WI38 (cell line): Measurements from ENCODE around the gene OXCT1.

Experiments
- H3K4me3 ChIP-seq: 2 replicates; pipeline ENCODE4 v1.5.1; 2011; ENCODE audit warnings: low read depth, mild to moderate bottlenecking, control low read depth, low read length
- TF ChIP-seq, protein P1 (sequence below): IDR thresholded peaks from 2 replicates; pipeline ENCODE4 v1.5.1; 2012; ENCODE audit warnings: low read depth, mild to moderate bottlenecking, control low read depth, low read length

Gene OXCT1

DNA sequence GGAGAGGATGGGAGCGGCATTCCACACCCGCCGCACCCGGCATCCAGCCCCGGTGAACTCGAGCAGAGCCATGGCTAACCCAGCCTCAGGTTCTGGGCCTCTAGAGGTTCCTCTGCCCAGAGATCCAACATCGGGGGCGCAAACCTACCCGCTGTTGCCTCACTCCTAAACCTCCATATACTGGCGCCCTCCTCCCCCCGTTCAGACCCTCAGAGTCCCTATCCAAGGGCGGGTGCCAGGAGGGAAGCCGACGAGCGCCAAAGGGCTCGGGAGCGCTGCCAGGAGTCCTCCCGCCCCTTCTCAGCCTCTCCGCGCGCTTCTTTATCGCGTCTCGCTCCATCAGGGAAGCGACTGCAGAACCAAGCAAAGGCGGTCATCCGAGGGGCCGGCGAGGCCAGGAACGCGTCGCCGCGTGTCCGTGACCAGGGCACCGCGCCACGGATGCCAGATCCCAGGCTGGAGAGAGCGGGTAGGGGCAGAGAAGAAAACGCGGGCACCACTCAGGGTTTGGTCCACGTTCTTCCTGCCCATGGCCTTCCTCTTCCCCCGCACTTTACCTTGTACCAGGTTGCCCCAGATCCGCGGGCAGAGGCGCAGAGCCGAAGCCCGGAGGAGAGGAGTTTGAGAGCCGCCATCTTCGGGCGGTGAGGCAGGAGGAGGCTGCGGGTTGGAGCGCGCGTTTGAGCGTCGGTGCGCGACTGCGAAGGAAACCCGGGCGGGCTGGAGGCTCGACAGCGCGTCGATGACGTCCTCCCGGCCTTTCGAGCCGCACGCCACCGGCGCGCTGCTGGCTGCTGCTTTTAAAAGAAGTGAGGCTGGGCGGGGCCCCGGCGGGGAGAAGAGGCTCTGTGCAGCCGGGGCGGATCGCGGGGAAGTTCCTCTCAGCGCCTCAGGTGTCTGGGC is at the start of gene OXCT1:
Gene OXCT1 (minus strand): TSS at position 702 of the 903 bp plus-strand sequence. CDS start 67 bp downstream, at position 635.
- TF ChIP-seq, protein P1, sequence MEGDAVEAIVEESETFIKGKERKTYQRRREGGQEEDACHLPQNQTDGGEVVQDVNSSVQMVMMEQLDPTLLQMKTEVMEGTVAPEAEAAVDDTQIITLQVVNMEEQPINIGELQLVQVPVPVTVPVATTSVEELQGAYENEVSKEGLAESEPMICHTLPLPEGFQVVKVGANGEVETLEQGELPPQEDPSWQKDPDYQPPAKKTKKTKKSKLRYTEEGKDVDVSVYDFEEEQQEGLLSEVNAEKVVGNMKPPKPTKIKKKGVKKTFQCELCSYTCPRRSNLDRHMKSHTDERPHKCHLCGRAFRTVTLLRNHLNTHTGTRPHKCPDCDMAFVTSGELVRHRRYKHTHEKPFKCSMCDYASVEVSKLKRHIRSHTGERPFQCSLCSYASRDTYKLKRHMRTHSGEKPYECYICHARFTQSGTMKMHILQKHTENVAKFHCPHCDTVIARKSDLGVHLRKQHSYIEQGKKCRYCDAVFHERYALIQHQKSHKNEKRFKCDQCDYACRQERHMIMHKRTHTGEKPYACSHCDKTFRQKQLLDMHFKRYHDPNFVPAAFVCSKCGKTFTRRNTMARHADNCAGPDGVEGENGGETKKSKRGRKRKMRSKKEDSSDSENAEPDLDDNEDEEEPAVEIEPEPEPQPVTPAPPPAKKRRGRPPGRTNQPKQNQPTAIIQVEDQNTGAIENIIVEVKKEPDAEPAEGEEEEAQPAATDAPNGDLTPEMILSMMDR = no peak
- peak within 1 kb of the TSS; percentile 70 for H3K4me3 ChIP-seq

DNA sequence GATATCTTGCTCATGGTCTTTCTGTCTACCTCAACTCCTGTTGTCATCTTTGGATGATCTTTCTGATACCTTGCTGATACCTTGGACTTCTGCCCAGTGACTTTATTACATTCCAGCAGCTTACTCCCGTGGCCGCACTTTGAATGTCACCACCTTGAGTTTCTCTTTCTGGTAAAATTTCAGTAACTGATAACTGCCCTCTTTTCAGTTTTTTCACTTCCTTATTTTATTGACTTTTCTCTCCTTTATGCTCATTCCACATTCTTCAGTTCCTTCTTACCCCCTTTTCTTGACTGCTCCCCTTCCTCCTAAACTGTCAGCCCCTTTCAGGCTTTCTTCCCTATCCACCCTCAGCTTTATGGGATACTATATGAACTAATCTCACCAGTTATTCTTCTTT is 47.9 kb upstream of the OXCT1 start:
- TF ChIP-seq, protein P1 = no peak
- no peak overlapping the region for H3K4me3 ChIP-seq

DNA sequence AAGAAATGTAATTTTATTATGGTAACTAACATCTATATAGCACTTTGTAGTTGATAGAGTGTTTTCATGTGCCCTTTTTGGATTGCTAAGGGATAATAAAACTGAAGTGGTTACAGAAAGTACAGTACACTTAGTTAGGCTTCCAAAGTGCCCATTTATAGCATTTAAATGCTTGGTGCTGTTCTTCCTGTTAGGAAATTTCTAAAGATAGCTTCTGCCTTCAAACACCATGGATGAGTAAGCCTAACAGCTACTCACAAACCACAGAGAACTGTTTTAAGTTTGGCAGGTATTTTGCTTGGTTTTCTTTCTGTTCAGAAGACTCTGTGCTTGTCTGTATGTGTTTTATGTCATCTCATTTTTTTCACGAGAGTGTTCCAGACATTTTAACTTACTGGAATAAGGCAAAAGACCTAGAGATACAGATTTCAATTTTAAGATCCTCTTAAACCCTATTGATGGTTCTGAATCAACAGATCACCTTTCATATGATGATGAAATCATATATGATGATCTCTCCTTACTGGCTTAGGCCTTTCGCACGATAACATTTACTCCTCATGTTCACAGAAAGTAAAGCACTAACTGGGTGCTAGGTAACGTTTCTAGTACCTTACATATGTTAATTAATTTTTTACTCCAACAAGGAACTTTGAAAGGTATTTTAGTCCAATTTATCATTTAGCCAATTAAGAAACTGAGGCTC is 38.3 kb upstream of the OXCT1 start:
- H3K4me3 ChIP-seq = no peak overlapping the region
- TF ChIP-seq, protein P1 = no peak

DNA sequence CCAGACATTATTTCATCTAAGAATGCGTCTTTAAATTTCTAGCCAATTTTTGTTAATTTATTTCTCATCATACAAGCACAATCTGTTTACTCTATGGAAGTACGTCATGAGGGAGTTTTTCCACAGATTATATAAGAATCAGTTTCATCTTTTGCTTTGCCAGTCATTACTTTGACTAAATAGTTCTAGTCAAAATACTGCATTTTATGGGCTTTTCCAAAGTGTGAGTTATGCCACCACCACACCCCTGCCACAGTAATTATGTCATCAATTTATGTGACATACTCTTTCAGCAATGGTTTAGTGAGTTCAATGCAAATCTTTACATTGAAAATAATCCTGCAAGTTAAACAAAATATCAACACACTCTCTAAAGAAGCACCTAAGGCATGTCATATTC is 35.9 kb upstream of the OXCT1 start:
- TF ChIP-seq, protein P1 = no peak
- no peak overlapping the region for H3K4me3 ChIP-seq

DNA sequence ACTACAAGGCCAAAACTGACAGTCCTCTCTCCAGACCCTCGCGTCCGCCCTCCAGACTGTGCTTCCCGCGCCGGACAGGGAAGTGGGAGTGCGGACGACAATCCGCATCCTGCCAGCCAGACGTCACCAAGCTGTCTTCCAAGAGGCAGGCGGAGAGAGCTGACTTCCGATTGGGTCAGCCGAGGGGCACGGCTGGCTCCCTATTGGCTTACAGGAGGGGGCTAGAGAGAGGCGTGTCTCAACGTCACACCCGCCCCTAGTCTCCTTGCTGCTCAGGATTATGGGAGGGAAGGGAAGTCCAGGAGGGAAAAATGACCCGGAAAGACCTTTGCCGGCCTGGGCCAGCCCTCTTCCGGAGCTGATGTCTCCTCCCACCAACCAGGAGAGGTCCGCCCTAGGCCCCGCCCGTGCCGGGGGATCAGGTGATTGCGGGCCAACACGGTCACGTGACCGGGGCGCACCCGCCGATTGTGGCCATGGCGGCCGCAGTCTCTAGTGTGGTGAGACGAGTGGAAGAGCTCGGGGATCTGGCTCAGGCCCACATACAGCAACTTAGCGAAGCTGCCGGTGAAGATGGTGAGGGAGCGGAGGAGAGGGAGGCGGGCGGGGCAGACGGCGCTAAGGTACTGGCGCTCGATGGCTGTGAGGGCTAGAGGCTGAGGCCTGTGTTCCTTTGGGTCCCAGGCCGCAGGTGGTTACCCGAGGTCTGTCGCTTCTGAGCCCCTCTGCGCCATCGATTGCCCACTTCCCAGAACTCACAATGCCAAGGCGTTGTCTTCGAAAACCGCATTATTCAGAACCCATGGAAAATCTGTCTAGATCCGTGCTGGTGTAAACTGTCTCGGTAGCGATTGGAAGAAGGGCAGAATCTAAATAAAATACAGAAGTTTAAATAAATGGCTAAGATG is 33.9 kb upstream of the OXCT1 start, which contains the start of gene RIMOC1:
Gene RIMOC1 (plus strand): TSS at position 453 of the 908 bp plus-strand sequence. CDS start 24 bp downstream, at position 477.
- peak within 1 kb of the TSS; percentile 92 for H3K4me3 ChIP-seq
- TF ChIP-seq, protein P1 = no peak

DNA sequence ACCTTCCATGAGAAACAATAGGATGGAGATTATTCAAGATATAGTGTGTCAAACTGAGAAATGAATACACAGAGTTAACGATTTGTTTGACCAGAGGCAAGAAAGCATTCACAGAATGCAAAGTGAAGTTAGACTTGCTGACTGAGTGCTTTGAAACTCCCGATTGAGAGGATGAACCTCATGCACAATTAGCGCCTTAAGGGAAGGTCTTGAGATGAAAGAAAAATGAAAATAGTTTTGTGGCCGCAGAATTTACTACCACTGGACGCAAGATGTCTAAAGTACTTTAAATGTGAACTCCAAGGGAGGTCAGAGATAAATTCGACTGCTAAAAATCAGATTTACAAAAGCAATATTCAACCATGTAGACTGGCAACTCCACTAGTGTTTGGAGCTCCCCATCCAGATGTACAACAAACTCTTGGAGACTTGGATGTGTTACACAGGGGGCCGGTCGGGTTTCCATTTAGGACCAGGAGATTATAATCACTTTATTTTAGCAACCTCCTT is 33.2 kb upstream of the OXCT1 start:
- TF ChIP-seq, protein P1 = no peak
- peak overlapping the region; percentile 92 for H3K4me3 ChIP-seq
